Measurements from ENCODE around the gene SWAP70.

Gene SWAP70

DNA sequence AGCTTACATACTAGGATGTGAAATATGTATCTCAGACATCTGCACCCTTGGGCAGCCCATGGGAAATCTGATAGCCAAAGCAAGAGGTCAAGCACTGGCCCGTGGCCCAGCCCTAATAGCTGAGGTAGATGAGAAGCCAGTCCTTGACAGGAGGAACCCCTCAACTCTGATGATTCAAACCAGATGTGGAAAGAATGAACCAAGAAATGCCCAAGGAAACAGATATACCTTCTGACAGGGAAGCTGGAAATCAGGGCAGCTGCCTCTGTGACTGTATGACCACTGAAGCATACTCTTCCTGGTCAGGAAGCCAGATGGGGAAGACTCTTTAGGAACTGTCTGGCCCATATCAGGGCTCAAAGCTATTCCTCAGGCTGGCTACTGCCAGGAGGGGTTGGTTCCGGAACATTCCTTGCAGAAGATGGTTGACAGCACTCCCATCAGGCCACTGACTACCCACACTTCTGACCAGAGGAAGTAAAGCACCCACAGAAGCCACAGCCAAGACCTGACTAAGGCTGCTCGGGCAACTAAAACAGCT, 124.2 kb downstream of the SWAP70 start:
- Histone ChIP-seq H3K27ac (ENCODE audit: low read length) (no peak overlapping the region), H3K4me3 (ENCODE audit: low read length) (no peak overlapping the region), H3K36me3 (ENCODE audit: control insufficient read depth, insufficient read depth, low read length) (peaks cover 6% of the 10 kb centered on the region; the same call in 1 of the 2 replicates), H3K4me1 (ENCODE audit: control insufficient read depth, insufficient read depth, low read length) (no peaks in the 10 kb centered on the region), H3K27me3 (ENCODE audit: control insufficient read depth, insufficient read depth, low read length) (0 out of 2 replicates have a peak, but pooled peaks cover 2% of the 10 kb centered on the region), H3K9me3 (ENCODE audit: control insufficient read depth, insufficient read depth, low read length) (peaks cover 1% of the 10 kb centered on the region; the same call in 1 of the 2 replicates)
- DNase-seq (ENCODE audit: low read depth, low spot score): no peak
- no CpG with 5 or more reads among the region's 3 CpGs for WGBS (ENCODE audit: insufficient coverage, insufficient read length)

DNA sequence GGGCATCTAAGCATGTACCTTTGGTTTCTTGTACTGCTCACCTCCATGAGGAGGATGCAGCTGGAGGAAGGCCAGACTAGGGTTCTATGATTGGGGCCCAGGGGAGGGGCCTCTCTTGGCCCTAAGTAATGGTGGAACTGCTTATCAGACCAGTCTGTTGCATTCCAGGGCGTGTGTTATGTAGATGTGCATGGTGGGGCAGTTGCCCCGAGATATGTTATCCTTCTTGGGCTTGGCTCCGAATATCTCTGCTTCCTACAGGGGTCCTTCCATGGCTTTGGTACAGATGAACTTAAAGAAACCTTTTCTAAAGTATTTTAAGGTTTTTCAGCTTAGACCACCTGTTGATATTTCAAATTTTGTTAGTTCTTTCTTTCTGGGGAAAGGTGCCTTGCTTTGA, 126.0 kb downstream of the SWAP70 start:
- Histone ChIP-seq H3K27me3 (ENCODE audit: control insufficient read depth, insufficient read depth, low read length) (0 out of 2 replicates have a peak, but pooled peaks cover 2% of the 10 kb centered on the region), H3K9me3 (ENCODE audit: control insufficient read depth, insufficient read depth, low read length) (no peaks in the 10 kb centered on the region), H3K27ac (ENCODE audit: low read length) (no peak overlapping the region), H3K4me3 (ENCODE audit: low read length) (no peak overlapping the region), H3K4me1 (ENCODE audit: control insufficient read depth, insufficient read depth, low read length) (no peaks in the 10 kb centered on the region), H3K36me3 (ENCODE audit: control insufficient read depth, insufficient read depth, low read length) (peaks cover 3% of the 10 kb centered on the region; the same call in 1 of the 2 replicates)
- DNase-seq (ENCODE audit: low read depth, low spot score): no peak
- WGBS (ENCODE audit: insufficient coverage, insufficient read length): no CpG with 5 or more reads among the region's 3 CpGs

DNA sequence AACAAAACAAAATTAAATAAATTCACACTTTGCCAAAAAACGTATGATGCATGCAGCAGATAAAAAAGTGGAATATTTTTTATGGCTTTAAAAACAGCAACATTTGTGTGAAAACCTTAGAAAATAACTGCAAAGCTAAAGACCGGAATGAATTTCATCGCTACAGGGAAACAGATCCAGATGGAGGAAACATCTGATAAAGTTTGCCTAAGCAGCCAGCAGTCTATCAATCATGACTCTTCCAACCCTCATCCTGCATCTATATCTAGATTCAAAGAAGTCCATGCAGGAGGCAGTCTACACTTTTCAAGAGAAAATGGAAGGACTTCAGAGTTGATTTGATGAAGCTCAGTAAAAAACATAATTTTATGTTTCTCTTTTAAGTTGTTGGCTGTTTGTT, 126.8 kb downstream of the SWAP70 start:
- WGBS (ENCODE audit: insufficient coverage, insufficient read length): 100% methylated on average over 1 of the region's 3 CpGs
- H3K9me3 ChIP-seq (ENCODE audit: control insufficient read depth, insufficient read depth, low read length): no peaks in the 10 kb centered on the region

DNA sequence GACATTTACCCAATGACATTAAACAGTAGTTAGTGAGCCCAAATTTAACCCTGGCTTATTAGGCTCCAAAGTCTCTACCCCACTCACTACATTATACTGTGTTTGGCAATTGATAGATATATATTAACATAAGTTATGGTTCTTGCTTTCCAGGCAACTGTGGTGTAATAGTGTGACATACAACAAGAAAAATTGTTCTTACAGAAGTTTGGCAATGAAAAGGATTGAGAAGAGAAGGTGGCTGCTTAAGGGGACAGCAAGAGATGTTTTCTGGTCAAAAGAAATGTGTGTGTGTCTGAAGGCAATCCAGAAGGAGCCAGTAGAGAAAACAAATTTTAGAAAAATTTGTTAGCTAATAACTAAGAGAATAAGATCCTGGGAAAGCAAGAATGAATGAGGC, 132.4 kb downstream of the SWAP70 start:
- Histone ChIP-seq H3K9me3 (ENCODE audit: control insufficient read depth, insufficient read depth, low read length) (no peaks in the 10 kb centered on the region), H3K4me3 (ENCODE audit: low read length) (no peak overlapping the region), H3K27ac (ENCODE audit: low read length) (no peak overlapping the region), H3K4me1 (ENCODE audit: control insufficient read depth, insufficient read depth, low read length) (no peaks in the 10 kb centered on the region), H3K27me3 (ENCODE audit: control insufficient read depth, insufficient read depth, low read length) (no peaks in the 10 kb centered on the region), H3K36me3 (ENCODE audit: control insufficient read depth, insufficient read depth, low read length) (no peaks in the 10 kb centered on the region)
- no peak for DNase-seq (ENCODE audit: low read depth, low spot score)

More for the DNA sequence above, 126.8 kb downstream of the SWAP70 start:
- Histone ChIP-seq H3K27ac (ENCODE audit: low read length) (no peak overlapping the region), H3K4me3 (ENCODE audit: low read length) (no peak overlapping the region), H3K27me3 (ENCODE audit: control insufficient read depth, insufficient read depth, low read length) (no peaks in the 10 kb centered on the region), H3K36me3 (ENCODE audit: control insufficient read depth, insufficient read depth, low read length) (peaks cover 2% of the 10 kb centered on the region; the same call in 1 of the 2 replicates), H3K4me1 (ENCODE audit: control insufficient read depth, insufficient read depth, low read length) (no peaks in the 10 kb centered on the region)
- DNase-seq (ENCODE audit: low read depth, low spot score): no peak

DNA sequence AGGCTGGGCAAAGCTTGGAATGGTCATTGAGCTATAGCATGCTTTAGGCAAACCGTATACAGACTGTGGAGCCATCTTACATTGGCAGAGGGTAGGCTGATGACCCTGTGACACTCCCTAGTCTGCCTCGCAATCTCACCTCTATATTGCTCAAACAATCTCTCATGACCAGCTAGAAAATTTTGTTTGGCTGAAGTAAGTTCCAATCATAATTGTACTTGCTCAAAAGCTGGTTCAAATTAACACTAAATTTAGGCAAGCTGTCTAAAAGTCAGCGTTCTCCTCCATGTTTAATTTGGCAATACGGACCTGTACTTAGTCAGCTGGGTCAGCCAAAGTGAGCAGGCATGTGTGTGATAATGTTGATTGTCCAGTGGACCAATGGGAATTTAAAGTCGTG, 133.0 kb downstream of the SWAP70 start:
- H3K27ac ChIP-seq (ENCODE audit: low read length): no peak overlapping the region
- H3K9me3 ChIP-seq (ENCODE audit: control insufficient read depth, insufficient read depth, low read length): no peaks in the 10 kb centered on the region
- no peaks in the 10 kb centered on the region for H3K27me3 ChIP-seq (ENCODE audit: control insufficient read depth, insufficient read depth, low read length)
- no peak overlapping the region for H3K4me3 ChIP-seq (ENCODE audit: low read length)
- H3K36me3 ChIP-seq (ENCODE audit: control insufficient read depth, insufficient read depth, low read length): no peaks in the 10 kb centered on the region
- no CpG with 5 or more reads among the region's 5 CpGs for WGBS (ENCODE audit: insufficient coverage, insufficient read length)
- DNase-seq (ENCODE audit: low read depth, low spot score): no peak
- H3K4me1 ChIP-seq (ENCODE audit: control insufficient read depth, insufficient read depth, low read length): no peaks in the 10 kb centered on the region

DNA sequence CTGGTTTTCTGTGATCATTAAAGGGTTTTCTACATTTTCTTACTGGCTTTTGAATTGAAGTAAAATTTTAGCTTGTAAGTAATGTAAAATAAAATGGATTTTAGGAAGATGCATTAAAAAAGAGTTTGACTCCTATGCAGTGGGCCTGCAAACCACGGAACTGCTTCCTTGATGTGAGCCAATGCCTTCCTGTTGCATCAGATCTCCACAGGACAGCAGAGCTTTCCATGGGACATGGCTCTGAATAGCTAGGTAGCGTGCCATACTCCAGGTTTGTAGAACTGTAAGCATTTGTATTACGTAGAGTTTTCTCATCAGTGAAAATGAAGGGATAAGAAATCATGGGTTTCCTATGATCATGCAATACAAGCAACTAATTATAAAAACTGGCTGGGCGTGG, 133.4 kb downstream of the SWAP70 start:
- Histone ChIP-seq H3K27ac (ENCODE audit: low read length) (no peak overlapping the region), H3K4me1 (ENCODE audit: control insufficient read depth, insufficient read depth, low read length) (no peaks in the 10 kb centered on the region), H3K36me3 (ENCODE audit: control insufficient read depth, insufficient read depth, low read length) (no peaks in the 10 kb centered on the region), H3K4me3 (ENCODE audit: low read length) (no peak overlapping the region), H3K9me3 (ENCODE audit: control insufficient read depth, insufficient read depth, low read length) (no peaks in the 10 kb centered on the region), H3K27me3 (ENCODE audit: control insufficient read depth, insufficient read depth, low read length) (no peaks in the 10 kb centered on the region)
- DNase-seq (ENCODE audit: low read depth, low spot score): no peak
- no CpG with 5 or more reads among the region's 4 CpGs for WGBS (ENCODE audit: insufficient coverage, insufficient read length)

DNA sequence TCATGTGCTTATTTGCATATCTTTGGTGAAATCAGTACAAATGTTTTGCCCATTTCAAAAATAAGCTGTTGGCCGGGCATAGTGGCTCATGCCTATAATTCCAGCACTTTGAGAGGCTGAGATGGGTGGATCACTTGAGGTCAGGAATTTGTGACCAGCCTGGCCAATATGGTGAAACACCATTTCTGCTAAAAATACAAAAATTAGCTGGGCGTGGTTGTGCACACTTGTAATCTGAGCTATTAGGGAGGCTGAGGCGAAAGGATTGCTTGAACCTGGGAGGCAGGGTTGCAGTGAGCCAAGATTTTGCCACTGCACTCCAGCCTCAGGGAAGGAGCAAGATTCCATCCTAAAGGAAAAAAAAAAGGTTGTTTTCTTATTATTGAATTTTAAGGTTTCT, 136.0 kb downstream of the SWAP70 start:
- WGBS (ENCODE audit: insufficient coverage, insufficient read length): no CpG with 5 or more reads among the region's 3 CpGs
- H3K4me1 ChIP-seq (ENCODE audit: control insufficient read depth, insufficient read depth, low read length): no peaks in the 10 kb centered on the region; the same call in 1 of the 2 replicates

DNA sequence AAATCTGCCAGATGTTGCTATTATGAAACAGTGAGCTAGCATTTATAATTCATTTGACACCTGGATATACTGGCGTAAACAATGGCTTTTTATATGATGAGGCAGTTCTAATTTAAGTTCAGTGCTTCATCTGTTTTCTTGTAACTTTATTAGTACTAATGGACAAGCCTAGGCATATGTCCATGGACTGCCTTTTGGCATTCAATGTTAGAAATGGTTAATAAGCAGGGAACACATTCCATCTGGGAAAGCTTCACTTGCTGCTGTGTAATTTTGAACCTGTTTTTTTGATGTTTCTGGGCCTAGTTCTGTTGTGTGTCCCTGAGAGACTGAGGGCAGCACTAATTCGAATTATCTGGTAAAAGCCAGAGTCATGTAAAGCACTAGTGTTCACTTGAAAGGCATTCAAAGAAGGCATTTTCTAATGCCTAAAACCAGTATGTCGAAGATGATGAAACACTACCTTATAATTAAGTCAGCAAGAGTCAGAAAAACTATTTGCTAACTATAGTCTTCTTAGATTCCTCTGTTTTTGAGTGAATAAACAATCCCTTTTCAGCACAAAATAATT, 138.5 kb downstream of the SWAP70 start:
- peaks cover 2% of the 10 kb centered on the region; the same call in 1 of the 2 replicates for H3K36me3 ChIP-seq (ENCODE audit: control insufficient read depth, insufficient read depth, low read length)
- WGBS (ENCODE audit: insufficient coverage, insufficient read length): no CpG with 5 or more reads among the region's 3 CpGs
- no peak overlapping the region for H3K27ac ChIP-seq (ENCODE audit: low read length)
- DNase-seq (ENCODE audit: low read depth, low spot score): no peak
- no peaks in the 10 kb centered on the region; the same call in 1 of the 2 replicates for H3K4me1 ChIP-seq (ENCODE audit: control insufficient read depth, insufficient read depth, low read length)
- H3K27me3 ChIP-seq (ENCODE audit: control insufficient read depth, insufficient read depth, low read length): no peaks in the 10 kb centered on the region
- H3K9me3 ChIP-seq (ENCODE audit: control insufficient read depth, insufficient read depth, low read length): no peaks in the 10 kb centered on the region
- H3K4me3 ChIP-seq (ENCODE audit: low read length): no peak overlapping the region

More for the DNA sequence above, 136.0 kb downstream of the SWAP70 start:
- Histone ChIP-seq H3K27ac (ENCODE audit: low read length) (no peak overlapping the region), H3K27me3 (ENCODE audit: control insufficient read depth, insufficient read depth, low read length) (no peaks in the 10 kb centered on the region), H3K36me3 (ENCODE audit: control insufficient read depth, insufficient read depth, low read length) (no peaks in the 10 kb centered on the region), H3K9me3 (ENCODE audit: control insufficient read depth, insufficient read depth, low read length) (no peaks in the 10 kb centered on the region), H3K4me3 (ENCODE audit: low read length) (no peak overlapping the region)
- DNase-seq (ENCODE audit: low read depth, low spot score): no peak
